HG03039 (cell line): ENCODE measurements around the gene ZBTB45.

ENCODE experiments used
- ATAC-seq: cut with Tn5 transposase; IDR thresholded peaks from one replicate; pipeline ENCODE4 v1.9.1; 2021; ENCODE audit warnings: mild to moderate bottlenecking, moderate library complexity; ENCODE audit not compliant: unreplicated experiment

ZBTB45 gene

GRCh38 chr19:58555369-58555885, 35.8 kb upstream of the ZBTB45 start:
- ATAC-seq: no peak

- ATAC-seq: peak; percentile 32
Observed at GRCh38 chr19:58554494-58555368, 35.1 kb upstream of the ZBTB45 start, which contains the start of gene CHMP2A. TSS of gene CHMP2A (minus strand) at chr19:58555105. CDS start at chr19:58554212, 893 bp downstream.

- no peak for ATAC-seq
Observed at GRCh38 chr19:58553799-58554493, 34.3 kb upstream of the ZBTB45 start.

- ATAC-seq: no peak
Observed at GRCh38 chr19:58552655-58553054, 33.0 kb upstream of the ZBTB45 start.

GRCh38 chr19:58551577-58552471, 32.2 kb upstream of the ZBTB45 start:
- no peak for ATAC-seq

- ATAC-seq: no peak
Observed at GRCh38 chr19:58551123-58551497, 31.5 kb upstream of the ZBTB45 start.

- ATAC-seq: no peak
Observed at GRCh38 chr19:58550362-58551122, 30.9 kb upstream of the ZBTB45 start.

GRCh38 chr19:58549664-58550361, 30.2 kb upstream of the ZBTB45 start:
- ATAC-seq: no peak

GRCh38 chr19:58548859-58549663, 29.5 kb upstream of the ZBTB45 start:
- ATAC-seq: no peak

GRCh38 chr19:58547323-58548312, 28.0 kb upstream of the ZBTB45 start:
- no peak for ATAC-seq

GRCh38 chr19:58546019-58546530, 26.5 kb upstream of the ZBTB45 start:
- no peak for ATAC-seq

GRCh38 chr19:58545286-58546018, 25.8 kb upstream of the ZBTB45 start:
- ATAC-seq: no peak

- peak; percentile 48 for ATAC-seq
Observed at GRCh38 chr19:58544591-58545285, 25.1 kb upstream of the ZBTB45 start.

GRCh38 chr19:58543826-58544590, 24.4 kb upstream of the ZBTB45 start, which contains the start of gene TRIM28:
TSS of gene TRIM28 (plus strand) at chr19:58544064. CDS start at chr19:58544758, 694 bp downstream.
- ATAC-seq: peak; percentile 82
